NCI-H526 treated with DMSO at 0.1 percent for 48 hours (cell line): ENCODE results near the gene CACNB4.
A peak's percentile ranks its signal among the peaks of the same experiment; 100 is the strongest.
"Not testable (repeated sequence)": the region's sequence is repeated elsewhere in the genome, so short reads cannot be mapped to it uniquely, and the experiment has no call there.

Experiments
- DNase-seq: peaks from one replicate; lab custom pipeline; 2025; lab: John Stamatoyannopoulos, UW

The CACNB4 gene

GRCh38 chr2:151904807-151905206 lies 194.0 kb downstream of the CACNB4 start:
- no peak for DNase-seq

- DNase-seq = no peak
Measured at GRCh38 chr2:151904021-151904420, 194.8 kb downstream of the CACNB4 start.

GRCh38 chr2:151902829-151903228 lies 196.0 kb downstream of the CACNB4 start:
- DNase-seq = no peak

- DNase-seq = no peak
Measured at GRCh38 chr2:151900331-151900730, 198.5 kb downstream of the CACNB4 start.

- no peak for DNase-seq
Measured at GRCh38 chr2:151899156-151899555, 199.7 kb downstream of the CACNB4 start.

- no peak for DNase-seq
Measured at GRCh38 chr2:151891566-151892194, 207.2 kb downstream of the CACNB4 start.

- DNase-seq = no peak
Measured at GRCh38 chr2:151887164-151887563, 211.7 kb downstream of the CACNB4 start.

- no peak for DNase-seq
Measured at GRCh38 chr2:151886241-151886640, 212.6 kb downstream of the CACNB4 start.

- no peak for DNase-seq
Measured at GRCh38 chr2:151882786-151883445, 215.9 kb downstream of the CACNB4 start.

GRCh38 chr2:151881342-151881741 lies 217.5 kb downstream of the CACNB4 start:
- DNase-seq = no peak

GRCh38 chr2:151880586-151880985 lies 218.3 kb downstream of the CACNB4 start:
- DNase-seq = no peak

- DNase-seq = no peak
Measured at GRCh38 chr2:151878655-151879563, 219.9 kb downstream of the CACNB4 start.

GRCh38 chr2:151878204-151878603 lies 220.6 kb downstream of the CACNB4 start:
- DNase-seq = no peak

- DNase-seq = not testable (repeated sequence)
Measured at GRCh38 chr2:151875631-151876030, 223.2 kb downstream of the CACNB4 start.

GRCh38 chr2:151872463-151872862 lies 226.4 kb downstream of the CACNB4 start:
- no peak for DNase-seq

- DNase-seq = no peak
Measured at GRCh38 chr2:151869291-151869690, 229.6 kb downstream of the CACNB4 start.

GRCh38 chr2:151862700-151863099 lies 236.1 kb downstream of the CACNB4 start:
- no peak for DNase-seq

- DNase-seq = no peak
Measured at GRCh38 chr2:151861174-151861573, 237.7 kb downstream of the CACNB4 start.

- peak; percentile 21 for DNase-seq
Measured at GRCh38 chr2:151860613-151861146, 238.2 kb downstream of the CACNB4 start.

GRCh38 chr2:151860210-151860609 lies 238.6 kb downstream of the CACNB4 start:
- no peak for DNase-seq

GRCh38 chr2:151857650-151858049 lies 241.2 kb downstream of the CACNB4 start:
- no peak for DNase-seq

GRCh38 chr2:151855111-151855510 lies 243.7 kb downstream of the CACNB4 start:
- DNase-seq = no peak
